Measurements from ENCODE around the gene LYL1. TPM values are rescaled to one million over a fixed set of nuclear protein-coding genes. Genes with fewer than 3 reads are reported as not detected.

Gene LYL1
- total and polyA plus RNA-seq, 9 of the 15 experiments (the other 6 are each of a cell fraction or from before 2014, with no cell fraction given) = 1.3 to 266 (median 34.0) TPM

- no peaks in the 10 kb centered on the region for H3K9me3 ChIP-seq (replicated peaks; ENCODE audit: control insufficient read depth, insufficient read depth, low read depth, low read length)
- DNase-seq (ENCODE audit: extremely low read depth in 1 of 4, low spot score in 3 of 4) (peak; percentile 84 to 97 (median 88)), FAIRE-seq (peak; percentile 88), ATAC-seq (peak; percentile 71)
- H2AFZ ChIP-seq (ENCODE audit: low read depth, low read length) = peak within 1 kb of the TSS; percentile 81
- H3K4me2 ChIP-seq (ENCODE audit: insufficient read depth, low read length) = peak within 1 kb of the TSS; percentile 87
- under 1% methylated on average over 40 of the region's 51 CpGs for WGBS (ENCODE audit: insufficient coverage, low coverage, missing lambda C conversion rate)
- H3K27ac ChIP-seq (ENCODE audit: extremely low read depth, low read depth, low read length) = peak within 1 kb of the TSS; percentile 84
- no peaks in the 10 kb centered on the region for H3K27me3 ChIP-seq (ENCODE audit: control insufficient read depth in 2 of 2, insufficient read depth in 2 of 2, low read length in 2 of 2)
- intact Hi-C loops (cut with micrococcal nuclease) (loop anchor here (2.0 to 5.0 kb wide), 3 partner anchors 32 to 48 kb away; partner anchors contain the start of genes LYL1 and NACC1), in situ Hi-C loops (cut with MboI) (no loop called here)
- no peaks in the 10 kb centered on the region for H3K9me1 ChIP-seq (ENCODE audit: control insufficient read depth, insufficient read depth, low read length)
- H3K79me2 ChIP-seq (ENCODE audit: control insufficient read depth, insufficient read depth, low read length) = peaks cover 59% of the 10 kb centered on the region
- peaks cover 22% of the 10 kb centered on the region for H4K20me1 ChIP-seq (replicated peaks; ENCODE audit: control insufficient read depth, insufficient read depth, low read length)
- peak within 1 kb of the TSS; percentile 97 for H3K4me3 ChIP-seq
- ChIA-PET CTCF (ENCODE audit: low intra/inter-chr PET ratio) (no interaction called here), POLR2A (interaction anchor here (0.6 to 2.1 kb wide), 12 partner anchors 12 to 1824 kb away, joined by 3 to 17 read pairs (median 4); partner anchors contain the start of genes KLF1 and NACC1)
- peaks cover 6 to 60% of the 10 kb centered on the region in 2 experiments; a peak in 4 of 5 replicates for H3K4me1 ChIP-seq (replicated peaks in 1 of 2; ENCODE audit: control insufficient read depth in 2 of 2, insufficient read depth in 2 of 2, low read length in 2 of 2)
- H3K9ac ChIP-seq (ENCODE audit: insufficient read depth in 1 of 2, low read depth in 2 of 2, low read length in 2 of 2) = peak within 1 kb of the TSS; percentile 91 to 96
- H3K36me3 ChIP-seq (ENCODE audit: control insufficient read depth, insufficient read depth, low read length) = peaks cover 15% of the 10 kb centered on the region; the same call in 1 of the 3 replicates
- BruUV-seq (replicated peaks) = no TSS peak
- TF ChIP-seq RBFOX2 (IDR thresholded peaks at IDR 0.05; ENCODE audit: low read depth, low read length) = peak; percentile 83
- no peak for TF ChIP-seq ZNF175 (CRISPR knock-in tag; IDR thresholded peaks at IDR 0.05; ENCODE audit: low read depth)
- 0 out of 2 replicates have a peak, but pooled peaks have one; percentile 9 for TF ChIP-seq ZBTB1 (CRISPR knock-in tag; IDR thresholded peaks at IDR 0.05; ENCODE audit: borderline replicate concordance, low read depth)
- TF ChIP-seq TAL1 (IDR thresholded peaks at IDR 0.05) = no peak
- peak; percentile 44 for TF ChIP-seq ARID1B (IDR thresholded peaks at IDR 0.05)
- no peak for TF ChIP-seq PHB (CRISPR knock-in tag; IDR thresholded peaks at IDR 0.05)
- TF ChIP-seq ZNF354B (CRISPR knock-in tag; IDR thresholded peaks at IDR 0.05) = no peak
- TF ChIP-seq TCF7L2 (IDR thresholded peaks at IDR 0.05; ENCODE audit: low read depth, low read length) = no peak
- peak; percentile 38 to 74; a peak in 2 of 4 replicates for TF ChIP-seq ARNT (IDR thresholded peaks at IDR 0.05)
- TF ChIP-seq STAT5A (IDR thresholded peaks at IDR 0.05; ENCODE audit: borderline replicate concordance, low read length) = no peak
- TF ChIP-seq E2F1 (CRISPR knock-in tag; IDR thresholded peaks at IDR 0.05) = no peak
- TF ChIP-seq GABPA (tag; conservative IDR thresholded peaks at IDR 0.05; ENCODE audit: low read depth) = peak; percentile 98
- no peak for TF ChIP-seq ZNF778 (CRISPR knock-in tag; IDR thresholded peaks at IDR 0.05)
- peak; percentile 59; the same call in 1 of the 2 replicates for TF ChIP-seq PHF8 (IDR thresholded peaks at IDR 0.05; ENCODE audit: borderline replicate concordance, low read length)
- TF ChIP-seq ZFP1 (CRISPR knock-in tag; IDR thresholded peaks at IDR 0.05) = no peak
- no peak for TF ChIP-seq ZNF584 (CRISPR knock-in tag; IDR thresholded peaks at IDR 0.05; ENCODE audit: low read depth)
- no peak for TF ChIP-seq ZNF561 (CRISPR knock-in tag; conservative IDR thresholded peaks at IDR 0.05)
Observed at GRCh38 chr19:13150187-13150930, 47.7 kb upstream of the LYL1 start, which contains the start of the genes IER2 and STX10. Gene IER2, plus strand, starts transcription at chr19:13150411. Its CDS starts 2,776 bp downstream, at chr19:13153187. Gene STX10, minus strand, starts transcription at chr19:13150375. Its CDS starts 202 bp downstream, at chr19:13150173.

All from K562 (cell line).